Mesodermal cell (in vitro differentiated cells): Measurements from ENCODE around the gene KCNK3.
A peak's percentile ranks its signal among the peaks of the same experiment; 100 is the strongest.
"Not testable (repeated sequence)": the region's sequence is repeated elsewhere in the genome, so short reads cannot be mapped to it uniquely, and the experiment has no call there.

ENCODE experiments used
- H3K27ac ChIP-seq: 2 replicates; pipeline ENCODE4 v1.7.0; 2013; ENCODE audit warnings: mild to moderate bottlenecking, low read depth, low read length, moderate library complexity; ENCODE audit not compliant: severe bottlenecking
- H3K36me3 ChIP-seq: 2 replicates; pipeline ENCODE4 v1.7.1; 2013; ENCODE audit warnings: mild to moderate bottlenecking, low read length, moderate library complexity; ENCODE audit not compliant: control insufficient read depth, insufficient read depth
- H3K4me1 ChIP-seq: one replicate; pipeline ENCODE4 v1.7.1; 2013; ENCODE audit warnings: mild to moderate bottlenecking, low read length; ENCODE audit not compliant: insufficient read depth, control insufficient read depth, poor library complexity, severe bottlenecking
- H3K4me3 ChIP-seq: 2 replicates; pipeline ENCODE4 v1.7.0; 2013; ENCODE audit warnings: low read length, control low read depth, mild to moderate bottlenecking; ENCODE audit not compliant: insufficient read depth, poor library complexity, severe bottlenecking; ENCODE audit errors: extremely low read depth
- H3K9me3 ChIP-seq: 2 replicates; pipeline ENCODE4 v1.7.1; 2013; ENCODE audit warnings: mild to moderate bottlenecking, low read length, moderate library complexity; ENCODE audit not compliant: control insufficient read depth
- WGBS, 2 experiments: methylation state at CpG; one replicate each; pipeline ENCODE4 v1.1.5; 2013; ENCODE audit warnings: missing lambda C conversion rate in 2 of 2; ENCODE audit not compliant: insufficient coverage in 2 of 2; 5-methylcytosine and 5-hydroxymethylcytosine counted together

Gene KCNK3

DNA sequence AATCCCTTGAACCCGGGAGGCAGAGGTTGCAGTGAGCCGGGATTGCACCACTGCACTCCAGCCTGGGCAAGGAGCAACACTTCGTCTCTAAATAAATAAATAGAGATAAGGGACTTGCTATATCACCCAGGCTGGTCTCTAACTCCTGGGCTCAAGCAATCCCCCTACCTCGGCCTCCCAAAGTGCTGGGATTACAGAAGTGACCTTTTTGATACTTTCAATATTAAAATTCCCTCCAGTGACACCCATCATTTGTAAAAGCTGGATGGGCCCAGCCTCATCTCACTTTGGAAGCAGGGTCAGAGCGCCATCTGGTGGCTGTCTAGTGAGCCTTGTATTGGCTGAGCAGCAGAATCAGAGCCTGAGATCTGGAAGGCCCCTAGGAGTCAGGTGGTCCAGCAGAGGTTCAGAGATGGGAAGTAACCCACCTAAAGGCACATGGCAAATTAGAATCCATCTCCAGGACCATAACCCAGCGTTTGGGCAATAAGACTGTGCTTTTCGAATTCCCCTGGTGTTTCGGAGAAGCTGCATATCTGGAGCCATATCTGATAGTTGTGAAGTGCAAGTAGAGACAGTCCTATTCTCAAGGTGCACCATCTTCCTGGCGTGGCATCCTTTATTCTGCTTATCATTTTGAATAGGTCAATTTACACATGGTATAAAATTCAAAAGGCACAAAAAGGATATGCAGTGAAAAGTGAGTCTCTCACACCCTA lies 53.2 kb downstream of the KCNK3 start:
- no peak overlapping the region for H3K27ac ChIP-seq
- H3K4me1 ChIP-seq = peaks cover 8% of the 10 kb centered on the region
- H3K36me3 ChIP-seq = no peaks in the 10 kb centered on the region
- H3K4me3 ChIP-seq = no peak overlapping the region
- H3K9me3 ChIP-seq = no peaks in the 10 kb centered on the region
- 17 to 44% methylated on average over 3 to 5 of the region's 9 CpGs for WGBS, 2 experiments

- Histone ChIP-seq H3K9me3 (peaks cover 10% of the 10 kb centered on the region), H3K36me3 (no peaks in the 10 kb centered on the region), H3K4me1 (peaks cover 13% of the 10 kb centered on the region), H3K27ac (no peak overlapping the region), H3K4me3 (no peak overlapping the region)
- 93 to 100% methylated on average over 1 to 2 of the region's 3 CpGs for WGBS, 2 experiments
These were observed 54.4 kb downstream of the KCNK3 start for GRCh38 chr2:26746934-26747333.

- H3K27ac ChIP-seq = peak overlapping the region; percentile 91
- 0% methylated on average over 2 of the region's 8 CpGs; no CpG with 5 or more reads in 1 of the 2 experiments for WGBS, 2 experiments
- H3K9me3 ChIP-seq = peaks cover 10% of the 10 kb centered on the region
- H3K4me3 ChIP-seq, H3K36me3 ChIP-seq: not testable (repeated sequence)
- peaks cover 18% of the 10 kb centered on the region for H3K4me1 ChIP-seq
These were observed 57.4 kb downstream of the KCNK3 start for GRCh38 chr2:26749787-26750420.

GRCh38 chr2:26750467-26750866 lies 57.9 kb downstream of the KCNK3 start:
- peaks cover 20% of the 10 kb centered on the region for H3K4me1 ChIP-seq
- H3K36me3 ChIP-seq, H3K4me3 ChIP-seq: not testable (repeated sequence)
- H3K27ac ChIP-seq = peak overlapping the region; percentile 91
- H3K9me3 ChIP-seq = peaks cover 10% of the 10 kb centered on the region
- WGBS, 2 experiments = 17 to 31% methylated on average over 8 to 9 of the region's 11 CpGs

DNA sequence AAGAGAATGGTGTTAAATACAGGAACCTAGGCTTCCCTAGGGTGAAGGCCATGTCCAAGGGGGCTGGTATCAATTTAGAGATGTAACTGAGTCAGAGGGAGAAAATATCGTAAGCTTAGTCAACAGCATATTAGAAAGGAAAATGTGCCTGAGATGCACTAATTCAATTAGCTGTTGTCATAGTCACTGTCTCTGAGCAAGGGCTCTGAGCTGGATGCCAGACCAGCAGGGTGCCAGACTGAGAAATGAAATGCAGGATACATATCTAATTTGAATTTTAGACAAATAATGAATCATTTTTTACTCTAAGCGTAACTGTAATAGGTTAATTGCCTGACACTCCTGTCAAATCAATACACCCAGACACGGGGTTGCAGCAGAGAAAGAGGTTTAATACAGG lies 60.1 kb downstream of the KCNK3 start:
- H3K9me3 ChIP-seq = peaks cover 10% of the 10 kb centered on the region
- peaks cover 29% of the 10 kb centered on the region for H3K4me1 ChIP-seq
- H3K4me3 ChIP-seq = no peak overlapping the region
- no peak overlapping the region for H3K27ac ChIP-seq
- no peaks in the 10 kb centered on the region for H3K36me3 ChIP-seq
- WGBS, 2 experiments = 80 to 100% methylated on average over 1 of the region's 3 CpGs

- H3K4me3 ChIP-seq = no peak overlapping the region
- H3K9me3 ChIP-seq = peaks cover 10% of the 10 kb centered on the region
- WGBS, 2 experiments = 100% methylated on average over 1 of the region's 4 CpGs
- no peak overlapping the region for H3K27ac ChIP-seq
- no peaks in the 10 kb centered on the region for H3K36me3 ChIP-seq
- peaks cover 41% of the 10 kb centered on the region for H3K4me1 ChIP-seq
These were observed 62.0 kb downstream of the KCNK3 start for GRCh38 chr2:26754539-26754938.

DNA sequence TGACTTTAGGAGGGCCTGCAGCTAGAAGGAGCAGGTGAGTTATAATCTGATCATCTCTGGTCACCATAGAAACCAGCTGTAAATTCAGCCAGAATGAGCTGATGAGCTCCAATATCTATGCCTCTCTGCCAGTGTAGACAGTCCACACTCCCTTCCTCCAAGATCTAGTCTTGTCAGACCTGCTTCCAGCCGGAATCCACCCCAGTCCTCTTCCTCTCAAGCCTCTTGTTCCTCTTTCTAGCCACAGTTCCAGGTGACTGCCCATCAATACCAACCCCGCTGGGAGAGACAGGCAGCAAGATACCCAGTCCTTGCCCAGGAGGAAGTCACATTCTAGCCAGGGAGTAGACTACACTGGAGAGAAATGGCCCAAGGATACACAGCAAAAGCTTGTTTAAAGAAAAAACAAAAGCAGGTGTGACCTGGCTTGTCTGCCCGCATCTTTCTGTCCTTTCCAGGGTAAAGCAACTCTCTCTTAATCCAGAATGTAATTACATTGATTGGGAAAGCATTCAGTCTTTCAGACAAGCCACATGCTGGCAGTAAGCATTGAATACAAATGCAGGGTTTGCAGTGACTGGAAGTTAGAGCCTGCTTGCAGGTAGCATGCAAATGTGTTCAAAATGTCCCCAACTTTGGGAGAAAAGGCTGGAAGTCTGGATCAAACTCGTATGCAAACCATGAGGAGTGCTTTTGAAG lies 62.6 kb downstream of the KCNK3 start:
- H3K4me1 ChIP-seq = peaks cover 39% of the 10 kb centered on the region
- peaks cover 10% of the 10 kb centered on the region for H3K9me3 ChIP-seq
- 69 to 71% methylated on average over 2 to 4 of the region's 4 CpGs for WGBS, 2 experiments
- no peak overlapping the region for H3K27ac ChIP-seq
- no peak overlapping the region for H3K4me3 ChIP-seq
- no peaks in the 10 kb centered on the region for H3K36me3 ChIP-seq

GRCh38 chr2:26756337-26756736 lies 63.8 kb downstream of the KCNK3 start:
- Histone ChIP-seq H3K4me1 (peaks cover 30% of the 10 kb centered on the region), H3K9me3 (peaks cover 7% of the 10 kb centered on the region), H3K4me3 (no peak overlapping the region), H3K36me3 (no peaks in the 10 kb centered on the region), H3K27ac (peak overlapping the region; percentile 36)
- WGBS, 2 experiments = 82 to 92% methylated on average over 3 to 4 of the region's 5 CpGs

DNA sequence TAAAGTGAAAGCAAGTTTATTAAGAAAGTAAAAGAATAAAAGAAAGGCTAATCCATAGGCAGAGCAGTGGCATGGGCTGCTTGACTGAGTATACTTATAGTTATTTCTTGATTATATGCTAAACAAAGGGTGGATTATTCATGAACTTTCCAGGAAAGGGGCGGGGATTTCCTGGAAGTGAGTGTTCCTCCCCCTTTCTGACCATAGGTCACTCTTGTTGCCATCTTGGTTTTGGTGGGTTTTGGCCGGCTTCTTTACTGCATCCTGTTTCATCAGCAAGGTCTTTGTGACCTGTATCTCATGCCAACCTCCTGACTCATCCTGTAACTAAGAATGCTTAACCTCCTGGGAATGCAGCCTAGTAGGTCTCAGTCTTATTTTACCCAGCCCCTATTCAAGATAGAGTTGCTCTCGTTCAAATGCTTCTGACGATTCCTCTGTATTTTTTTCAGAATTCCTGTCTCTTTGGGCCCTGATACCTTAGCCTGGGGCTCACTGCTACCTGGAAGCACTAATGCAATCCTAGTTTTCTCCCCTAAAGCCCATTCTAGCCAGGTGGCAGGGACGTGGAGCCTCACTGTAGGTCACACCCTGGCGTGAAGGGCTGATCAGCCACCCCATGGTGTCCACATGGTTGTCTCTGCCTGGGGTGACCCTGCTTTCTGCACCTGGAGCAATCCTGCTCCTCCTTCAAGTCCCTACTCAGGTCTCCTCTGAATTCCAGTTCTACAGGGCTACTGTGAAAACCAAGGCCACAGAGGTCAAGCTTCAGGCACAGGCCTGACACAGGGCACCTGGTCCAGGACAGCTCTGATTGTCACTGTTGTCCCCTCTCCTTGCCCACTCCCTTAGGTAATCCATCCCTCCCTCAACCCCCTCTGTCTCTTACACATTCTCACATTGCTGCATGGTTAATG lies 65.6 kb downstream of the KCNK3 start:
- WGBS, 2 experiments = 46 to 59% methylated on average over 4 to 6 of the region's 6 CpGs
- Histone ChIP-seq H3K4me3 (no peak overlapping the region), H3K4me1 (peaks cover 27% of the 10 kb centered on the region), H3K27ac (peak overlapping the region; percentile 99), H3K9me3 (no peaks in the 10 kb centered on the region), H3K36me3 (no peaks in the 10 kb centered on the region)

- Histone ChIP-seq H3K4me1 (peaks cover 26% of the 10 kb centered on the region), H3K9me3 (no peaks in the 10 kb centered on the region), H3K27ac (peak overlapping the region; percentile 99), H3K36me3 (no peaks in the 10 kb centered on the region), H3K4me3 (no peak overlapping the region)
- 88 to 93% methylated on average over 7 of the region's 7 CpGs for WGBS, 2 experiments
These were observed 66.3 kb downstream of the KCNK3 start for GRCh38 chr2:26758790-26759321.
